Lung (tissue), 12 donors: Measurements from ENCODE around the gene SETD7. TPM values are rescaled to one million over a fixed set of nuclear protein-coding genes. Genes with fewer than 3 reads are reported as not detected.

Experiments
- ATAC-seq: fragments of 200-7000 bp; cut with Tn5 transposase; one replicate; pipeline ENCODE4 v1.9.1; 2020; ENCODE audit warnings: moderate number of reproducible peaks; ENCODE audit not compliant: insufficient read depth, low FRiP score
- DNase-seq, 3 donors: peaks; one replicate each; pipeline ENCODE4 v3.0.0-alpha.2; 2013 to 2017
- H3K27ac ChIP-seq, 2 donors: one replicate each; pipeline ENCODE4 v1.5.1; 2013; ENCODE audit warnings: mild to moderate bottlenecking in 2 of 2, moderate library complexity in 2 of 2, control low read depth in 1 of 2, inconsistent platforms in 1 of 2, low read depth in 1 of 2, low read length in 1 of 2
- H3K27me3 ChIP-seq, 3 donors: one replicate each; pipeline ENCODE4 v1.5.1; 2013; ENCODE audit warnings: low read length in 2 of 3; ENCODE audit not compliant: control insufficient read depth in 3 of 3, insufficient read depth in 3 of 3
- H3K36me3 ChIP-seq, 4 donors: one replicate each; pipeline ENCODE4 v1.5.1; 2013; ENCODE audit warnings: low read length in 4 of 4, mild to moderate bottlenecking in 1 of 4, moderate library complexity in 1 of 4; ENCODE audit not compliant: control insufficient read depth in 4 of 4, insufficient read depth in 4 of 4
- H3K4me1 ChIP-seq, 5 donors: one replicate each; pipeline ENCODE4 v1.5.1; 2013; ENCODE audit warnings: low read length in 5 of 5, mild to moderate bottlenecking in 2 of 5, moderate library complexity in 1 of 5; ENCODE audit not compliant: control insufficient read depth in 5 of 5, insufficient read depth in 5 of 5
- H3K4me3 ChIP-seq: one replicate; pipeline ENCODE4 v1.5.1; 2013; ENCODE audit warnings: mild to moderate bottlenecking, control low read depth, moderate library complexity
- H3K9ac ChIP-seq, 2 donors: one replicate each; pipeline ENCODE4 v1.5.1; 2013; ENCODE audit warnings: low read length in 2 of 2, control low read depth in 1 of 2; ENCODE audit not compliant: insufficient read depth in 1 of 2
- H3K9me3 ChIP-seq, 4 donors: one replicate each; pipeline ENCODE4 v1.5.1; 2013; ENCODE audit warnings: low read length in 3 of 4, mild to moderate bottlenecking in 1 of 4, moderate library complexity in 1 of 4; ENCODE audit not compliant: control insufficient read depth in 4 of 4, insufficient read depth in 3 of 4
- WGBS, 2 donors: extraction: QIAGEN DNeasy Blood & Tissue Kit; methylation state at CpG; one replicate each; pipeline ENCODE4 v1.1.7; 2013; 5-methylcytosine and 5-hydroxymethylcytosine counted together
- polyA plus RNA-seq, 2 donors: library from polyadenylated mRNA; stranded (reverse); fragments of 200-250 nt; gene quantifications; one replicate each; pipeline ENCODE4 v1.2.1, GENCODE V29; 2013
- total RNA-seq, 2 donors: library from RNA; depleted of rRNA in 1 of 2; stranded (reverse); fragments of >200 nt in 1 of 2; gene quantifications; one replicate each; pipeline ENCODE4 v1.2.1, GENCODE V29; 2014 to 2021
- TF ChIP-seq, protein P1 (sequence below): IDR thresholded peaks from 2 replicates; pipeline ENCODE4 v1.5.1; 2012; ENCODE audit warnings: mild to moderate bottlenecking; ENCODE audit errors: control extremely low read depth, extremely low read depth
- donor health status: control.
- donor health status: control.
- donor health status: Bipolar disorder and iron deficiency.
- donor health status: healthy.
- donor health status: DM: yes; HTN: yes; CAD: no.

The SETD7 gene
- total and polyA plus RNA-seq, 4 donors = 8.9 to 35.7 (median 24.8) TPM

DNA sequence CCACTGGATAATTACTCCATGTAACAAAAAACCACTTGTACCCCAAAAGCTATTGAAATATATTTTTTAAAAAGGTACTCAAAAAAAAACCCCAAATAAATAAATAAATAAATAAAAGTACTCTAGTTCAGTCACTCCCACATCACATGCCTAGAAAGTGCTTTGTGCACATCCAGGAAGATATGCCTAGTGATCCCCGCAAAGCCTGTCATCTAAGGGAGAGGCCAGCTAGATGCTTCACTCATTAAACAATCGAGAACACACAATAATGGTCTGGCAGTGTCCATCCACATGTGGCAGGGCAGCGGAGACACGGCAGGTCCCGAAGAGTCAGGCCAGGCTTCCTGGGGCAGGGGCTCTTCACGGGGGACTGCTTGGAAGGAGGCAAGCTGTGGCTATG, 54.5 kb downstream of the SETD7 start:
- no peak for DNase-seq
- Histone ChIP-seq H3K9ac (no peak overlapping the region), H3K27me3 (no peaks in the 10 kb centered on the region), H3K27ac (no peak overlapping the region), H3K36me3 (no peaks in the 10 kb centered on the region), H3K9me3 (no peaks in the 10 kb centered on the region), H3K4me1 (peaks cover 0 to 4% (median 0%) of the 10 kb centered on the region in 5 donors), H3K4me3 (no peak overlapping the region)
- TF ChIP-seq, protein P1, sequence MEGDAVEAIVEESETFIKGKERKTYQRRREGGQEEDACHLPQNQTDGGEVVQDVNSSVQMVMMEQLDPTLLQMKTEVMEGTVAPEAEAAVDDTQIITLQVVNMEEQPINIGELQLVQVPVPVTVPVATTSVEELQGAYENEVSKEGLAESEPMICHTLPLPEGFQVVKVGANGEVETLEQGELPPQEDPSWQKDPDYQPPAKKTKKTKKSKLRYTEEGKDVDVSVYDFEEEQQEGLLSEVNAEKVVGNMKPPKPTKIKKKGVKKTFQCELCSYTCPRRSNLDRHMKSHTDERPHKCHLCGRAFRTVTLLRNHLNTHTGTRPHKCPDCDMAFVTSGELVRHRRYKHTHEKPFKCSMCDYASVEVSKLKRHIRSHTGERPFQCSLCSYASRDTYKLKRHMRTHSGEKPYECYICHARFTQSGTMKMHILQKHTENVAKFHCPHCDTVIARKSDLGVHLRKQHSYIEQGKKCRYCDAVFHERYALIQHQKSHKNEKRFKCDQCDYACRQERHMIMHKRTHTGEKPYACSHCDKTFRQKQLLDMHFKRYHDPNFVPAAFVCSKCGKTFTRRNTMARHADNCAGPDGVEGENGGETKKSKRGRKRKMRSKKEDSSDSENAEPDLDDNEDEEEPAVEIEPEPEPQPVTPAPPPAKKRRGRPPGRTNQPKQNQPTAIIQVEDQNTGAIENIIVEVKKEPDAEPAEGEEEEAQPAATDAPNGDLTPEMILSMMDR = no peak
- no peak for ATAC-seq
- WGBS, 2 donors = 79 to 90% methylated on average over 6 of the region's 6 CpGs

DNA sequence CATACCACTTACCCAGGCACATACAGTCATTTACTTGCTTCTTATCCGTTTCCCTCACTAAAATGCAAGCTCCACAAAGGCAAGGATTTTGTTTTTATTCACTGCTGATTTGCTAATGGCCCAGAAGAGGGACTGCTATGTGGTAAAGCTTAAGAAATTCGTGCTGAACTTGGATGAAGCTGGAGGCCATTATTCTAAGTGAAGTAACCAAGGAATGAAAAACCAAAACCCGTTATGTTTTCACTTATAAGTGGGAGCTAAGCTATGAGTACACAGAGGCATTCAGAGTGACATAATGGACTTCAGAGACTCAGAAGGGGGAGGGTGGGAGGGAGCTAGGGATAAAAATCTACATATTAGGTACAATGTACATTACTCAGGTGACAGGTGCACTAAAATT, 54.9 kb downstream of the SETD7 start:
- Histone ChIP-seq H3K4me1 (peaks cover 0 to 4% (median 1%) of the 10 kb centered on the region in 5 donors), H3K27me3 (no peaks in the 10 kb centered on the region), H3K36me3 (no peaks in the 10 kb centered on the region), H3K9me3 (no peaks in the 10 kb centered on the region), H3K9ac (no peak overlapping the region), H3K27ac (no peak overlapping the region), H3K4me3 (no peak overlapping the region)
- DNase-seq = no peak
- TF ChIP-seq, protein P1 = no peak
- WGBS, 2 donors = 66 to 81% methylated on average over 3 of the region's 3 CpGs
- no peak for ATAC-seq

- no peak overlapping the region for H3K27ac ChIP-seq
- no peaks in the 10 kb centered on the region for H3K9me3 ChIP-seq
- H3K36me3 ChIP-seq = no peaks in the 10 kb centered on the region
- H3K9ac ChIP-seq = no peak overlapping the region
- peaks cover 0 to 4% (median 1%) of the 10 kb centered on the region in 5 donors for H3K4me1 ChIP-seq
- DNase-seq (no peak), ATAC-seq (no peak)
- no peaks in the 10 kb centered on the region for H3K27me3 ChIP-seq
- TF ChIP-seq, protein P1 = no peak
- 59 to 73% methylated on average over 4 of the region's 4 CpGs for WGBS, 2 donors
- H3K4me3 ChIP-seq = no peak overlapping the region
Measured at GRCh38 chr4:139499186-139499585, 56.8 kb downstream of the SETD7 start.

DNA sequence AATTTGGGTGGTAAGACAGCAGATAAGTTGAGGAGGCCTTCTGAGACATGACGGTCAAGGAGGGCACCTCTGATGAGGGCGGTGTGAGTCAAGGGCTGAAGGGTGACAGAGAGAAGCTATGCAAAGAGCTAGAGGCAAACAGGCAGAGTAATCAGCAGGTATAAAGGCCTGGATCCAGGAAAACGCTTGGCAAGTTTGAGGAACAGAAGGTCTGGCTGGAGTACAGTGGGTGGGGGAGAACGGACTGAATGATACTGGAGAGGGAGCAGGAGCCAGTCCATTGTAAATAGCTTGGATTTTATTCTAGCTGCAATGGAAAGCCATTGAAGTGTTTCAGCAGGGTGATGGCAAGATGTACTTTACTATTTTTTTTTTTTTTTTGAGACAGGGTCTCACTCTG, 62.8 kb downstream of the SETD7 start:
- H3K9me3 ChIP-seq = no peaks in the 10 kb centered on the region
- H3K4me1 ChIP-seq = peaks cover 0 to 4% (median 0%) of the 10 kb centered on the region in 5 donors
- TF ChIP-seq, protein P1 = no peak
- no peaks in the 10 kb centered on the region for H3K36me3 ChIP-seq
- DNase-seq = no peak
- WGBS, 2 donors = 90 to 94% methylated on average over 4 of the region's 4 CpGs
- no peak overlapping the region for H3K4me3 ChIP-seq
- ATAC-seq = no peak
- no peak overlapping the region for H3K27ac ChIP-seq
- no peak overlapping the region for H3K9ac ChIP-seq
- no peaks in the 10 kb centered on the region for H3K27me3 ChIP-seq
